ENCODE measurements around the gene TXNRD1.

The TXNRD1 gene

GRCh38 chr12:104376650-104377513, 161.3 kb downstream of the TXNRD1 start:
- H3K79me1 ChIP-seq (ENCODE audit: low read length): no peaks in the 10 kb centered on the region
- no peak overlapping the region for H3K27ac ChIP-seq (ENCODE audit: low read depth, low read length)
- H2BK120ac ChIP-seq (ENCODE audit: low read depth, low read length): no peak overlapping the region
- no peak overlapping the region for H3K23ac ChIP-seq (ENCODE audit: low read length)
- no peaks in the 10 kb centered on the region for H3K27me3 ChIP-seq (ENCODE audit: insufficient read depth, low read length, poor library complexity)
- H3K4me3 ChIP-seq (ENCODE audit: low read length): no peak overlapping the region
- H3K9ac ChIP-seq (ENCODE audit: low read length): no peak overlapping the region
- no CpG with 5 or more reads among the region's 18 CpGs for WGBS (ENCODE audit: extremely low coverage, insufficient coverage, low lambda C conversion rate)
- no peak overlapping the region for H3K4me2 ChIP-seq (ENCODE audit: low read length)
- H3K36me3 ChIP-seq (ENCODE audit: control insufficient read depth, insufficient read depth, low read length): no peaks in the 10 kb centered on the region
- no peaks in the 10 kb centered on the region for H3K79me2 ChIP-seq (ENCODE audit: control insufficient read depth, insufficient read depth, low read length)
- H2BK5ac ChIP-seq (ENCODE audit: low read length): no peak overlapping the region
- no peak for DNase-seq
- no peak overlapping the region for H2AK5ac ChIP-seq (ENCODE audit: low read length)
- H3K4ac ChIP-seq (ENCODE audit: low read depth, low read length): no peak overlapping the region
- no peak overlapping the region for H4K8ac ChIP-seq (ENCODE audit: low read depth, low read length)
- no peaks in the 10 kb centered on the region for H3K4me1 ChIP-seq (ENCODE audit: control insufficient read depth, low read depth, low read length)
- no peak overlapping the region for H4K5ac ChIP-seq (ENCODE audit: low read length)
- no peak overlapping the region for H2BK15ac ChIP-seq (replicated peaks; ENCODE audit: low read depth)
- H3K18ac ChIP-seq (ENCODE audit: low read length): no peak overlapping the region
- H3K56ac ChIP-seq (ENCODE audit: low read length): no peak overlapping the region

GRCh38 chr12:104377514-104377812, 161.9 kb downstream of the TXNRD1 start:
- no peak overlapping the region for H3K4me3 ChIP-seq (ENCODE audit: low read length)
- WGBS (ENCODE audit: extremely low coverage, insufficient coverage, low lambda C conversion rate): no CpG with 5 or more reads among the region's 5 CpGs

GRCh38 chr12:104378427-104378826, 162.8 kb downstream of the TXNRD1 start:
- Histone ChIP-seq H3K4me1 (ENCODE audit: control insufficient read depth, low read depth, low read length) (no peaks in the 10 kb centered on the region), H2BK15ac (replicated peaks; ENCODE audit: low read depth) (no peak overlapping the region), H3K27ac (ENCODE audit: low read depth, low read length) (no peak overlapping the region), H3K4ac (ENCODE audit: low read depth, low read length) (no peak overlapping the region), H4K8ac (ENCODE audit: low read depth, low read length) (no peak overlapping the region), H3K23ac (ENCODE audit: low read length) (no peak overlapping the region), H3K56ac (ENCODE audit: low read length) (no peak overlapping the region), H2BK5ac (ENCODE audit: low read length) (no peak overlapping the region), H3K27me3 (ENCODE audit: insufficient read depth, low read length, poor library complexity) (no peaks in the 10 kb centered on the region), H3K4me2 (ENCODE audit: low read length) (no peak overlapping the region), H3K79me2 (ENCODE audit: control insufficient read depth, insufficient read depth, low read length) (no peaks in the 10 kb centered on the region), H3K79me1 (ENCODE audit: low read length) (no peaks in the 10 kb centered on the region), H3K4me3 (ENCODE audit: low read length) (no peak overlapping the region), H4K5ac (ENCODE audit: low read length) (no peak overlapping the region), H3K18ac (ENCODE audit: low read length) (no peak overlapping the region), H2BK120ac (ENCODE audit: low read depth, low read length) (no peak overlapping the region), H3K9ac (ENCODE audit: low read length) (no peak overlapping the region), H3K36me3 (ENCODE audit: control insufficient read depth, insufficient read depth, low read length) (no peaks in the 10 kb centered on the region), H2AK5ac (ENCODE audit: low read length) (no peak overlapping the region)
- DNase-seq: no peak
- no CpG with 5 or more reads among the region's 4 CpGs for WGBS (ENCODE audit: extremely low coverage, insufficient coverage, low lambda C conversion rate)

More at GRCh38 chr12:104377514-104377812, 161.9 kb downstream of the TXNRD1 start:
- H3K27ac ChIP-seq (ENCODE audit: low read depth, low read length): no peak overlapping the region
- no peaks in the 10 kb centered on the region for H3K4me1 ChIP-seq (ENCODE audit: control insufficient read depth, low read depth, low read length)
- H4K5ac ChIP-seq (ENCODE audit: low read length): no peak overlapping the region
- no peak overlapping the region for H2AK5ac ChIP-seq (ENCODE audit: low read length)
- no peak overlapping the region for H3K4me2 ChIP-seq (ENCODE audit: low read length)
- no peak overlapping the region for H3K18ac ChIP-seq (ENCODE audit: low read length)
- H2BK15ac ChIP-seq (replicated peaks; ENCODE audit: low read depth): no peak overlapping the region
- H2BK120ac ChIP-seq (ENCODE audit: low read depth, low read length): no peak overlapping the region
- no peak overlapping the region for H2BK5ac ChIP-seq (ENCODE audit: low read length)
- H3K36me3 ChIP-seq (ENCODE audit: control insufficient read depth, insufficient read depth, low read length): no peaks in the 10 kb centered on the region
- no peak overlapping the region for H3K9ac ChIP-seq (ENCODE audit: low read length)
- H4K8ac ChIP-seq (ENCODE audit: low read depth, low read length): no peak overlapping the region
- H3K56ac ChIP-seq (ENCODE audit: low read length): no peak overlapping the region
- no peaks in the 10 kb centered on the region for H3K27me3 ChIP-seq (ENCODE audit: insufficient read depth, low read length, poor library complexity)
- DNase-seq: no peak
- no peak overlapping the region for H3K23ac ChIP-seq (ENCODE audit: low read length)
- H3K4ac ChIP-seq (ENCODE audit: low read depth, low read length): no peak overlapping the region
- no peaks in the 10 kb centered on the region for H3K79me2 ChIP-seq (ENCODE audit: control insufficient read depth, insufficient read depth, low read length)
- no peaks in the 10 kb centered on the region for H3K79me1 ChIP-seq (ENCODE audit: low read length)

- Histone ChIP-seq H2BK5ac (ENCODE audit: low read length) (no peak overlapping the region), H3K4me2 (ENCODE audit: low read length) (no peak overlapping the region), H3K79me2 (ENCODE audit: control insufficient read depth, insufficient read depth, low read length) (no peaks in the 10 kb centered on the region), H3K4me3 (ENCODE audit: low read length) (no peak overlapping the region), H3K4me1 (ENCODE audit: control insufficient read depth, low read depth, low read length) (no peaks in the 10 kb centered on the region), H3K36me3 (ENCODE audit: control insufficient read depth, insufficient read depth, low read length) (no peaks in the 10 kb centered on the region), H3K9ac (ENCODE audit: low read length) (no peak overlapping the region), H3K23ac (ENCODE audit: low read length) (no peak overlapping the region), H3K27ac (ENCODE audit: low read depth, low read length) (no peak overlapping the region), H3K4ac (ENCODE audit: low read depth, low read length) (no peak overlapping the region), H3K27me3 (ENCODE audit: insufficient read depth, low read length, poor library complexity) (no peaks in the 10 kb centered on the region), H3K56ac (ENCODE audit: low read length) (peak overlapping the region; percentile 49), H4K8ac (ENCODE audit: low read depth, low read length) (no peak overlapping the region), H3K79me1 (ENCODE audit: low read length) (no peaks in the 10 kb centered on the region), H2AK5ac (ENCODE audit: low read length) (no peak overlapping the region), H2BK15ac (replicated peaks; ENCODE audit: low read depth) (no peak overlapping the region), H3K18ac (ENCODE audit: low read length) (no peak overlapping the region), H4K5ac (ENCODE audit: low read length) (no peak overlapping the region), H2BK120ac (ENCODE audit: low read depth, low read length) (no peak overlapping the region)
- no peak for DNase-seq
- WGBS (ENCODE audit: extremely low coverage, insufficient coverage, low lambda C conversion rate): no CpG with 5 or more reads among the region's 2 CpGs
Observed at GRCh38 chr12:104381341-104381730, 165.8 kb downstream of the TXNRD1 start.

GRCh38 chr12:104381731-104382480, 166.3 kb downstream of the TXNRD1 start:
- Histone ChIP-seq H3K4me1 (ENCODE audit: control insufficient read depth, low read depth, low read length) (no peaks in the 10 kb centered on the region), H3K56ac (ENCODE audit: low read length) (peak overlapping the region; percentile 49), H2BK15ac (replicated peaks; ENCODE audit: low read depth) (no peak overlapping the region), H3K4ac (ENCODE audit: low read depth, low read length) (peak overlapping the region; percentile 20), H3K18ac (ENCODE audit: low read length) (no peak overlapping the region), H3K9ac (ENCODE audit: low read length) (no peak overlapping the region), H2BK5ac (ENCODE audit: low read length) (no peak overlapping the region), H4K8ac (ENCODE audit: low read depth, low read length) (no peak overlapping the region), H3K36me3 (ENCODE audit: control insufficient read depth, insufficient read depth, low read length) (no peaks in the 10 kb centered on the region), H3K23ac (ENCODE audit: low read length) (no peak overlapping the region), H4K5ac (ENCODE audit: low read length) (no peak overlapping the region), H3K27me3 (ENCODE audit: insufficient read depth, low read length, poor library complexity) (no peaks in the 10 kb centered on the region), H2AK5ac (ENCODE audit: low read length) (no peak overlapping the region), H3K79me2 (ENCODE audit: control insufficient read depth, insufficient read depth, low read length) (no peaks in the 10 kb centered on the region), H2BK120ac (ENCODE audit: low read depth, low read length) (no peak overlapping the region), H3K79me1 (ENCODE audit: low read length) (no peaks in the 10 kb centered on the region), H3K4me3 (ENCODE audit: low read length) (no peak overlapping the region), H3K4me2 (ENCODE audit: low read length) (peak overlapping the region; percentile 23), H3K27ac (ENCODE audit: low read depth, low read length) (no peak overlapping the region)
- DNase-seq: peak; percentile 93
- WGBS (ENCODE audit: extremely low coverage, insufficient coverage, low lambda C conversion rate): no CpG with 5 or more reads among the region's 18 CpGs
